ENCODE data around the gene MORN5.

The MORN5 gene

GRCh38 chr9:122120316-122121071 is 39.2 kb upstream of the MORN5 start:
- ATAC-seq (replicated peaks) = no peak
- Mint-ChIP-seq H3K36me3 (no peaks in the 10 kb centered on the region), H3K9me3 (no peaks in the 10 kb centered on the region), H3K27me3 (peaks cover 25 to 30% of the 10 kb centered on the region in 2 donors), H3K27ac (no peak overlapping the region), H3K4me1 (peaks cover 4 to 18% of the 10 kb centered on the region in 2 donors), H3K4me3 (no peak overlapping the region)
- no peak for DNase-seq

- Mint-ChIP-seq H3K27ac (no peak overlapping the region), H3K9me3 (no peaks in the 10 kb centered on the region), H3K4me3 (no peak overlapping the region), H3K27me3 (peaks cover 30 to 35% of the 10 kb centered on the region in 2 donors), H3K36me3 (no peaks in the 10 kb centered on the region), H3K4me1 (peaks cover 10 to 26% of the 10 kb centered on the region in 2 donors)
- ATAC-seq (replicated peaks) (no peak), DNase-seq (no peak)
Observed at GRCh38 chr9:122121391-122121790, 38.3 kb upstream of the MORN5 start.

GRCh38 chr9:122121931-122122330 is 37.8 kb upstream of the MORN5 start:
- H3K4me1 Mint-ChIP-seq = peaks cover 11 to 29% of the 10 kb centered on the region in 2 donors
- no peaks in the 10 kb centered on the region for H3K9me3 Mint-ChIP-seq
- H3K4me3 Mint-ChIP-seq = no peak overlapping the region
- H3K27me3 Mint-ChIP-seq = peaks cover 34 to 38% of the 10 kb centered on the region in 2 donors
- H3K27ac Mint-ChIP-seq = peak overlapping the region; percentile 42
- no peaks in the 10 kb centered on the region for H3K36me3 Mint-ChIP-seq
- ATAC-seq (replicated peaks) (no peak), DNase-seq (no peak)

GRCh38 chr9:122122468-122122867 is 37.2 kb upstream of the MORN5 start:
- Mint-ChIP-seq H3K27ac (peak overlapping the region; percentile 42), H3K27me3 (peaks cover 39 to 44% of the 10 kb centered on the region in 2 donors), H3K4me3 (no peak overlapping the region), H3K9me3 (no peaks in the 10 kb centered on the region), H3K4me1 (peaks cover 11 to 29% of the 10 kb centered on the region in 2 donors), H3K36me3 (no peaks in the 10 kb centered on the region)
- ATAC-seq (replicated peaks) (peak in 1 of 2 donors; percentile 3), DNase-seq (no peak)

GRCh38 chr9:122122903-122123632 is 36.6 kb upstream of the MORN5 start:
- no peak overlapping the region for H3K27ac Mint-ChIP-seq
- H3K27me3 Mint-ChIP-seq = peaks cover 44 to 50% of the 10 kb centered on the region in 2 donors
- ATAC-seq (replicated peaks) (peak; percentile 43 to 63), DNase-seq (peak; percentile 43)
- H3K9me3 Mint-ChIP-seq = no peaks in the 10 kb centered on the region
- H3K4me1 Mint-ChIP-seq = peaks cover 11 to 29% of the 10 kb centered on the region in 2 donors
- H3K36me3 Mint-ChIP-seq = no peaks in the 10 kb centered on the region
- H3K4me3 Mint-ChIP-seq = no peak overlapping the region

- ATAC-seq (replicated peaks) = no peak
- H3K27ac Mint-ChIP-seq = no peak overlapping the region
- peaks cover 44 to 50% of the 10 kb centered on the region in 2 donors for H3K27me3 Mint-ChIP-seq
- DNase-seq = no peak
- H3K36me3 Mint-ChIP-seq = no peaks in the 10 kb centered on the region
- H3K4me1 Mint-ChIP-seq = peaks cover 11 to 29% of the 10 kb centered on the region in 2 donors
- no peaks in the 10 kb centered on the region for H3K9me3 Mint-ChIP-seq
- no peak overlapping the region for H3K4me3 Mint-ChIP-seq
Observed at GRCh38 chr9:122124048-122124447, 35.7 kb upstream of the MORN5 start.

DNA sequence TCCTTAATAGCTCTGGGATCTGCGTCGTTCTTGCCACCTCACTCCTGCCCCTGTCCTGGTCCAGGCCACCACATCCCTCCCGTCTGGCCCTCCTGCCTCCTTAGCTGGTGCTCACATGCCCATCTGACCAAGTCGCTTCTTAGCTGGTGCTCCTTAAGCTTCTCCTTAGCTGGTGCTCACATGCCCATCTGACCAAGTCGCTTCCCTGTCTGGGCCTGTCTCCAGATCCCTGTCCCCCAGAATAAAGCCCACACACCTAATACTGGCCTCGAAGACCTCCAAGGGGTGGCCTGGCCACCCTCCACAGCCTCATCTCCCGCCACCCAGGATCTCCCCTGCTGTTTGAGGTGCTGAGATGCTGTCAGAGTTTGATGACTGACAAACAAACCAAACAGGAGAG is 35.2 kb upstream of the MORN5 start:
- Mint-ChIP-seq H3K27ac (no peak overlapping the region), H3K9me3 (no peaks in the 10 kb centered on the region), H3K27me3 (peaks cover 48 to 55% of the 10 kb centered on the region in 2 donors), H3K4me1 (peaks cover 11 to 29% of the 10 kb centered on the region in 2 donors), H3K36me3 (no peaks in the 10 kb centered on the region), H3K4me3 (no peak overlapping the region)
- DNase-seq = no peak
- ATAC-seq (replicated peaks) = no peak

GRCh38 chr9:122125158-122125508 is 34.6 kb upstream of the MORN5 start:
- ATAC-seq (replicated peaks) (peak; percentile 90 to 93), DNase-seq (peak; percentile 63)
- H3K27me3 Mint-ChIP-seq = peaks cover 53 to 60% of the 10 kb centered on the region in 2 donors
- peaks cover 11 to 29% of the 10 kb centered on the region in 2 donors for H3K4me1 Mint-ChIP-seq
- H3K9me3 Mint-ChIP-seq = no peaks in the 10 kb centered on the region
- H3K36me3 Mint-ChIP-seq = no peaks in the 10 kb centered on the region
- H3K4me3 Mint-ChIP-seq = no peak overlapping the region
- no peak overlapping the region for H3K27ac Mint-ChIP-seq

- no peak for DNase-seq
- H3K9me3 Mint-ChIP-seq = no peaks in the 10 kb centered on the region
- H3K4me3 Mint-ChIP-seq = peak overlapping the region; percentile 65
- no peaks in the 10 kb centered on the region for H3K36me3 Mint-ChIP-seq
- ATAC-seq (replicated peaks) = no peak
- H3K27me3 Mint-ChIP-seq = peaks cover 56 to 60% of the 10 kb centered on the region in 2 donors
- H3K4me1 Mint-ChIP-seq = peaks cover 11 to 29% of the 10 kb centered on the region in 2 donors
- no peak overlapping the region for H3K27ac Mint-ChIP-seq
Observed at GRCh38 chr9:122125509-122126330, 34.0 kb upstream of the MORN5 start.

- no peaks in the 10 kb centered on the region for H3K9me3 Mint-ChIP-seq
- H3K36me3 Mint-ChIP-seq = no peaks in the 10 kb centered on the region
- DNase-seq = no peak
Observed at GRCh38 chr9:122126331-122127261, 33.1 kb upstream of the MORN5 start.

DNA sequence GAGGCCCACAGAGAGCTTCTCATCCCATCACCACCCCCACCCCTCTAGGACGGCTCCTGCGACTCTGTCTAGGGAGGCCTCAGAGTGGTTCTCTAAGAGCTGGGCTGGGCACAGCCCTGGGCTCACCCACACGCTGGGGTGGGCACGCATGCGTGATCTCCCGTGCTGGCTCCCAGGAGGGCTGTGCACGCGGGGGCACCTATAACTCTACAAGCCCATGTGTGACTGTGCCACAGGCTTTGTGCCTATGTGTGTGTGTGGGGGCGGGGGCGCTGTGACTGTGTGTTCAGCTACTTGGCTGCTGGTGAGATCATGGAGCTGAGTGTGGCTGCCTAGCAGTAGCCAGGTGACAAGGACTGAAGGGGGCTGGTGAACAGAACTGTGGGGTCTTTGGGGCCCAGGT is 32.3 kb upstream of the MORN5 start:
- peaks cover 69 to 72% of the 10 kb centered on the region in 2 donors for H3K27me3 Mint-ChIP-seq
- peaks cover 11 to 29% of the 10 kb centered on the region in 2 donors for H3K4me1 Mint-ChIP-seq
- no peak overlapping the region for H3K27ac Mint-ChIP-seq
- H3K4me3 Mint-ChIP-seq = no peak overlapping the region
- H3K36me3 Mint-ChIP-seq = no peaks in the 10 kb centered on the region
- no peak for DNase-seq
- H3K9me3 Mint-ChIP-seq = no peaks in the 10 kb centered on the region
- no peak for ATAC-seq (replicated peaks)

More at GRCh38 chr9:122126331-122127261, 33.1 kb upstream of the MORN5 start:
- Mint-ChIP-seq H3K27ac (no peak overlapping the region), H3K4me1 (peaks cover 11 to 29% of the 10 kb centered on the region in 2 donors), H3K27me3 (peaks cover 63 to 64% of the 10 kb centered on the region in 2 donors), H3K4me3 (peak overlapping the region; percentile 65)
- ATAC-seq (replicated peaks) = no peak

DNA sequence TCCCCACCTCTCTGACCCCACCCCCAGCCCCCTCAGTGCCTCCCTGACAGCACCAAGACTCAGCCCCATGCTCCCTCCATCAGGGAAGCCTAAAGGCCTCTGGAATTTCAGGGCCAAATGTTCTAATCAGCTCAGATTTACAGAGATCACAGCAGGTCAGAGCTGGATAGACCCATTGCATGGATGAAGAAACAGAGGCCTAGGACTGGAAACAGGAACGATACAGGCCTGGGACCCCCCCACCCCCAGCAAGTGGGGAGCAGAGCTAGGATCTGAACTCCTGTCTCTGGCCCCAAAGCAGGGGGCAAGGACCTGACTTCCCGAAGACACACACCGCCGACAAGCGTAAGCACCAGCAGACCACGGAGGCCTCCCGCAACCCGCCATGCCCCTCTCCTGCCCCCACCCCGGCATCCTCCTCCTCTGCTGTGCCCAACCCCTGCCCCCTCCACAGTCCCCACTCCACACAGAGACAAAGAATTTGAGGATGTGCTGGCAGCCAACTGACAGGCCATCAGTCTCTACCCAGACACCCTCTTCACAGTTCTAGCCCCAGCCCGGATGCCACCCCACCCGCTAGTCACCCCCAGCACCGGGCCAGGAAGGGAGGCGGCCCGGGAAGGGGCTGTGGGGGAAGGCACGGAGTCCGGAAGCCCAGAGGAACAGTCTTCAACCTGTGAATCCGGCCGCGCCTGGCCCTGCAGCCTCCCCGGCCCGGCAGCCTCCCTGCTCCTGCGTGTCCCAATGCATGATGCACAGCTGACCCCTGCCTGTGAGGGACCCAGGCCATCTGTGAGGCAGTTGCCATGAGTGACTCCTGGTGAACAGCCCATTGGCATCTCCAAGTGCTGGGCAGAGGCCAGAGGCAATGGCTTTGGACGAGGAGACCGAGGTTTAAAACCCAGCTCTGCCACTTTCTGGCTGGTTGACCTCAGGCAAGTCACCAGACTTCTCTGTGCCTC is 31.4 kb upstream of the MORN5 start:
- Mint-ChIP-seq H3K4me1 (peaks cover 11 to 22% of the 10 kb centered on the region in 2 donors), H3K27me3 (peaks cover 71% of the 10 kb centered on the region in 2 donors), H3K4me3 (no peak overlapping the region), H3K36me3 (no peaks in the 10 kb centered on the region), H3K27ac (no peak overlapping the region), H3K9me3 (no peaks in the 10 kb centered on the region)
- no peak for DNase-seq
- no peak for ATAC-seq (replicated peaks)

All from stimulated activated naive B cell treated with anti-CD40 and anti-IgM and Interleukin-4, amounts not matched to agents 10 μg/mL and 1 μg/mL and 100 μg/mL, for 72 hours (primary cell).